ENCODE data around the gene MYL1. TPM values are rescaled to one million over a fixed set of nuclear protein-coding genes. Genes with fewer than 3 reads are reported as not detected.

The MYL1 gene
- total RNA-seq, 1 donor from 2014 or later: not detected

DNA sequence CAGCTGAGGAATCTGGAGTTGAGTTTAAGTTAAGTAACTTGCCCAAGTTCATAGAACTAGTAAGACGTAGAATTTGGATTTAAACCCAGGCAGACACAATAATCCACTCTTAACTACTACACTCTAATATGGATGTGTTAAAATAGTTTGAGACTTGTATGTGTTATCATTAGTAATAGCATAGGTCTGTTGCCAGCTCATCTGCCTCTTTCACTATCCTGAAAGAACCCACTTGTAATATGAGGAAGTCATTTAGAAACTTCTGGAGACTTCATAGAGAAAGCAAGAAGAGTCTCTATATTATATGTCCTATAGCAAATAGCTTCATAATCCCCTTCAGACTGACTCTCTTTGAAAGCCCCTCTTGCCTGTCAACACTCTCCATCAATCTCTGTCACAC lies 46.7 kb downstream of the MYL1 start:
- intact Hi-C loops (cut with DNase I): no loop called here
- H3K4me3 ChIP-seq: no peak overlapping the region
- no peaks in the 10 kb centered on the region for H3K4me1 ChIP-seq
- no peak for DNase-seq (ENCODE audit: low spot score in 2 of 2)
- no peaks in the 10 kb centered on the region for H3K27me3 ChIP-seq
- H3K27ac ChIP-seq: no peak overlapping the region
- TF ChIP-seq, protein P1, sequence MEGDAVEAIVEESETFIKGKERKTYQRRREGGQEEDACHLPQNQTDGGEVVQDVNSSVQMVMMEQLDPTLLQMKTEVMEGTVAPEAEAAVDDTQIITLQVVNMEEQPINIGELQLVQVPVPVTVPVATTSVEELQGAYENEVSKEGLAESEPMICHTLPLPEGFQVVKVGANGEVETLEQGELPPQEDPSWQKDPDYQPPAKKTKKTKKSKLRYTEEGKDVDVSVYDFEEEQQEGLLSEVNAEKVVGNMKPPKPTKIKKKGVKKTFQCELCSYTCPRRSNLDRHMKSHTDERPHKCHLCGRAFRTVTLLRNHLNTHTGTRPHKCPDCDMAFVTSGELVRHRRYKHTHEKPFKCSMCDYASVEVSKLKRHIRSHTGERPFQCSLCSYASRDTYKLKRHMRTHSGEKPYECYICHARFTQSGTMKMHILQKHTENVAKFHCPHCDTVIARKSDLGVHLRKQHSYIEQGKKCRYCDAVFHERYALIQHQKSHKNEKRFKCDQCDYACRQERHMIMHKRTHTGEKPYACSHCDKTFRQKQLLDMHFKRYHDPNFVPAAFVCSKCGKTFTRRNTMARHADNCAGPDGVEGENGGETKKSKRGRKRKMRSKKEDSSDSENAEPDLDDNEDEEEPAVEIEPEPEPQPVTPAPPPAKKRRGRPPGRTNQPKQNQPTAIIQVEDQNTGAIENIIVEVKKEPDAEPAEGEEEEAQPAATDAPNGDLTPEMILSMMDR (IDR thresholded peaks at IDR 0.05): no peak
- H3K36me3 ChIP-seq: no peaks in the 10 kb centered on the region
- H3K9me3 ChIP-seq: no peaks in the 10 kb centered on the region

DNA sequence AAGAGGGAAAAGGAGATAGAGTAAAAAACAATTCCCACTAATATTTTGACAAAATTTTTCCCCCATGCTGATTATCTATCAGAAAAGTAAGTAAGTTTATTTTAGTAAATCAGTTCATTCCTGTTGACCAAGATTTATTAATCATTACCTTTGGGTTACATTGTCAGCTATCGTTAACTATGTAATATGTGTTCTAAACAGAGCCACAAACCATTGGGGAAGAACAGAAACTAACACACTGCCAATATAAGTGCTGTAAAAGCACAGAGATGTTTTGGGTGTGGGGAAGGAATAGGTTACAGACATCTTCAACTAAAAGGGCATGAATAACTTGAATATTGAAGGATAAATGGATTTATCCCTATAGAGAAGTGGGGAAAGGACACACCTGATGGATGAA lies 47.3 kb downstream of the MYL1 start:
- no peak overlapping the region for H3K27ac ChIP-seq
- no peaks in the 10 kb centered on the region for H3K9me3 ChIP-seq
- intact Hi-C loops (cut with DNase I): no loop called here
- H3K4me3 ChIP-seq: no peak overlapping the region
- no peaks in the 10 kb centered on the region for H3K4me1 ChIP-seq
- TF ChIP-seq, protein P1 (IDR thresholded peaks at IDR 0.05): no peak
- H3K36me3 ChIP-seq: no peaks in the 10 kb centered on the region
- H3K27me3 ChIP-seq: no peaks in the 10 kb centered on the region
- no peak for DNase-seq (ENCODE audit: low spot score in 2 of 2)

DNA sequence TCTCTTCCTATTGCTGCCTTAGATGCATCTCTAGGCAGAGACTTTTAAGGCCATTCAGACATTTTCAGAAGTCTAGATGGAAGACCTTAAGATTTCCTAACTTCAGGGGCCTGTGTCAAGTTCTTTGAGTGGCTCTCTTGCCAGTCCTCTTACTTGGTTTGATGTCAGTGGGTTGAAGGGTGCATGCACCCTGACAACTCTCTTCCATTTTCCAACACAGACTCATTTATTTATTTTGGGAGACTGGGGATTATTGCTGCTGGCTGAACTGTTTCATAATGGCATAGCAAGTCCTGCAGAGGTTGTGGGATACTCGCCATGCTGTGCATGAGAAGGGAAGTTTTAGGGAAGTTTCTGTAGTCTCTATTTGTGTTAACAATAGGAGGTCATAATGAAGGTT lies 50.7 kb downstream of the MYL1 start:
- no peak overlapping the region for H3K27ac ChIP-seq
- intact Hi-C loops (cut with DNase I): no loop called here
- no peaks in the 10 kb centered on the region for H3K36me3 ChIP-seq
- H3K9me3 ChIP-seq: no peaks in the 10 kb centered on the region
- H3K4me3 ChIP-seq: no peak overlapping the region
- no peaks in the 10 kb centered on the region for H3K4me1 ChIP-seq
- H3K27me3 ChIP-seq: no peaks in the 10 kb centered on the region
- DNase-seq (ENCODE audit: low spot score in 2 of 2): no peak
- TF ChIP-seq, protein P1 (IDR thresholded peaks at IDR 0.05): no peak

DNA sequence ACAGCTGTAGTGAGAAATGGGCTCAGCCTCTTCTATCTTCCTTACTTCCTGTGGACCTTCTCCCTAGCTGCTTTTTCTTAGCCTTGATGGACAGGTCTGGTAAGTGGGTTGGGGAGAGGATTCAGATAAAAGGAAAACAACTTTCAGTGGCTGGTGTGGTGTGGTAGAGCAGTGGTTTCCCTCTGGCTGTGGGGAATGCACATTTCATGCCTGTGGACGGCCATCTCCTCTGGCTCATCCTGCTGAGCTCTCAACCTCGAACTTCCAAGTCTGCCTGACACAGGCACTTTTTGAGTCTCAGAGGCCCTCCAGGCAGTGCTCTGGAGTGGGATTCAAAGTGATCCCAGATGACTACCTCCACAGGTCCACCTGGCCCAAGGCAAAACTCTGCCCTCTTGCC lies 51.1 kb downstream of the MYL1 start:
- TF ChIP-seq, protein P1 (IDR thresholded peaks at IDR 0.05): no peak
- H3K9me3 ChIP-seq: no peaks in the 10 kb centered on the region
- no peak for DNase-seq (ENCODE audit: low spot score in 2 of 2)
- intact Hi-C loops (cut with DNase I): no loop called here
- no peak overlapping the region for H3K27ac ChIP-seq
- no peaks in the 10 kb centered on the region for H3K36me3 ChIP-seq
- no peaks in the 10 kb centered on the region for H3K4me1 ChIP-seq
- no peaks in the 10 kb centered on the region for H3K27me3 ChIP-seq
- H3K4me3 ChIP-seq: no peak overlapping the region

DNA sequence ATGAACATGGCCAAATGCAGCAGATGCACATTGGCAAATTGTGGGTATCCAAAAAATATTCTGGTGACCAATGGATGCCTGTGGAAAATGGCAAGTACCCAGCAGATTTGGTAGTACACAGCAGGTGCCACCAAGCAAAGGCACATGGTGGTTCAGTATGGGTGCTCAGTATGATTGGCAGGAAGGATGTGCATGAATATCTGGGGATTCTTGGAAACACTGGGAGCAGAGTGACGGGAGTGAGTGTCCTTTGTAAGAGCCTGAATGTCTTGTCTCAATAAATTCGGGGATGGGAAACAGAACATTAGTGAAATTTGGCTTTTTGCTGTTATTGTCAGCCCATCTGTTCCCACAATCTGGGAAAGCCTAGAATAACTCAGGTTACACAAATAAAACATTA lies 52.9 kb downstream of the MYL1 start:
- Histone ChIP-seq H3K27ac (no peak overlapping the region), H3K9me3 (no peaks in the 10 kb centered on the region), H3K4me3 (no peak overlapping the region), H3K27me3 (no peaks in the 10 kb centered on the region), H3K36me3 (no peaks in the 10 kb centered on the region), H3K4me1 (no peaks in the 10 kb centered on the region)
- TF ChIP-seq, protein P1 (IDR thresholded peaks at IDR 0.05): no peak
- no peak for DNase-seq (ENCODE audit: low spot score in 2 of 2)
- intact Hi-C loops (cut with DNase I): no loop called here

DNA sequence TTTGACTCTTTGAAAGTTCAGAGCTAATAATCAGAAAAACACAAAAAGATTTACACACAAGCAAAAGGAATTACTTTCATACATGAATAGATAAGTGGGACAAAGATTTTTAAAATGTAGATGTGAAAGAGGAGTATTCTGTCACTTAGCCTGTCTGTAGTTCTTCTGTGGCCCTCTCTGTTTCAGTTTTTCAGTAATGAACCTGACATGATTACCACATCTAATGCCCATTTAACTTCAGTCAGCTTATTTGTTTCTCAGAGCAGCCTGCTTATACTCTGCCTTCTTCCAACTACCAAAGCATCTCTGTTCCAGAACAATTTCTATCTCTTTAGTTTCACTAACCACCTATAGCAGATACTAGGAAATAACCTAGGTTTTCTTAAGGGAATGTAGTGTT lies 55.3 kb downstream of the MYL1 start:
- no peaks in the 10 kb centered on the region for H3K4me1 ChIP-seq
- no peaks in the 10 kb centered on the region for H3K36me3 ChIP-seq
- intact Hi-C loops (cut with DNase I): no loop called here
- TF ChIP-seq, protein P1 (IDR thresholded peaks at IDR 0.05): no peak
- H3K9me3 ChIP-seq: no peaks in the 10 kb centered on the region
- no peaks in the 10 kb centered on the region for H3K27me3 ChIP-seq
- H3K4me3 ChIP-seq: no peak overlapping the region
- no peak for DNase-seq (ENCODE audit: low spot score in 2 of 2)
- no peak overlapping the region for H3K27ac ChIP-seq

Data from ascending aorta (tissue), 2 donors.